NB4 (cell line): ENCODE results near the gene TCEAL4.

Experiments
- DNase-seq: peaks from one replicate; pipeline ENCODE4 v3.0.0; 2010; ENCODE audit warnings: low read depth
- H3K4me3 ChIP-seq: one replicate; pipeline ENCODE4 v1.5.1; 2011; ENCODE audit warnings: mild to moderate bottlenecking, low read depth, low read length, moderate library complexity
- MYC ChIP-seq: IDR thresholded peaks from 2 replicates; pipeline ENCODE4 v1.6.1; 2011; ENCODE audit warnings: low read depth, low read length
- POLR2A ChIP-seq: IDR thresholded peaks from 2 replicates; pipeline ENCODE4 v1.6.1; 2011; ENCODE audit warnings: mild to moderate bottlenecking; ENCODE audit not compliant: insufficient read length; ENCODE audit errors: extremely low read depth
- TF ChIP-seq, protein P1 (sequence below): IDR thresholded peaks from one replicate; pipeline ENCODE4 v1.5.1; 2012; ENCODE audit warnings: low read depth, low read length
- TF ChIP-seq, protein P2 (sequence below): IDR thresholded peaks from 2 replicates; pipeline ENCODE4 v1.6.1; 2011; ENCODE audit warnings: low read depth, low read length

TCEAL4 gene

DNA sequence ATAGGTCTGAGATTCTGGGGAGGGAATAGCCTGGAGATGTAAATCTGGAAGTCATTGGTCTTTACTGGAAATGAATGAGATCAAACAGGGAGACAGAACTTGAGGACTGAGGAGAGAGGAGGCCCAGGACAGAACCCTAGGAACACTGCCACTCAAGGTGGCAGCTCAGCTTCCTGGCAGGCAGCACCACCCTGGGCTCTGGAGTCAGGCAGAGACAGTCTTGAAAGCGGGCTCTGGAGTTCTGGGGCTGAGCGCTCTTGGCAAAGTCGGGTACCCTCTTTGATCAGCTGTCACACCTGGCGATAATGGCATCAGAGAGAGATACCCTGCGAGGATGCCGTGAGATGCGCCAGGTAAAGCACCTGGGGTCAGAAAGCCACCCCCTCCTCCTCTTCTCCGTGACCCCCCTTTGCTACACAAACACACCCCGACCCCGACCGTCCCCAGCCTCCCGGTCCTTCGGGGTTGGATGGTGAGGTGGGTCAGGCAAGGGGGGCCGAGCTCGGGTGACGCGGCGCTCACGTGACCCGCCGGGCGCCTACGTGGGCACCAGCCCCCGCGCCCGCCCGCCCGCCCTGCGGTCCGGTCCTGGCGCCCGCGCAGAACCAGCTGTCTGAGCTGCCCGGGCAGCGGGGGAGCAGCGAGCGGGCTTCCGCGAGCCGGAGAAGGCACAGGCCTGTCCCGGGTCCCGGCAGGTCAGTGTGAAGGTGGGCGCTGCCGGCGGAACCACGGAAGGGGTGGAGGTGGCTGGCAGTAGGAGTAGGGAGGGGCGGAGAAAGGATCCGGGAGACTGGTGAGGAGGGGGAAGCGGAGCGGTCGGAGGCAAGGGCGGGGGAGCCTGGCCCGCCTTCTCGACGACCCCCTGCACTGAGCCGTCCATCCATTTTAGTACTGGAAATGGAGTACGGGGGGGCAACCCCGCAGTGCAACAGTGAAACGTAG is 22.3 kb downstream of the TCEAL4 start, which contains the start of gene TCEAL3:
TCEAL3 (plus strand) TSS at position 600 of the 942 bp plus-strand sequence. CDS start 1,102 bp downstream, outside the sequence.
- DNase-seq, result no peak
- H3K4me3 ChIP-seq, result no peak within 1 kb of the TSS
- TF ChIP-seq POLR2A (no peak), MYC (no peak)
- TF ChIP-seq, protein P1, sequence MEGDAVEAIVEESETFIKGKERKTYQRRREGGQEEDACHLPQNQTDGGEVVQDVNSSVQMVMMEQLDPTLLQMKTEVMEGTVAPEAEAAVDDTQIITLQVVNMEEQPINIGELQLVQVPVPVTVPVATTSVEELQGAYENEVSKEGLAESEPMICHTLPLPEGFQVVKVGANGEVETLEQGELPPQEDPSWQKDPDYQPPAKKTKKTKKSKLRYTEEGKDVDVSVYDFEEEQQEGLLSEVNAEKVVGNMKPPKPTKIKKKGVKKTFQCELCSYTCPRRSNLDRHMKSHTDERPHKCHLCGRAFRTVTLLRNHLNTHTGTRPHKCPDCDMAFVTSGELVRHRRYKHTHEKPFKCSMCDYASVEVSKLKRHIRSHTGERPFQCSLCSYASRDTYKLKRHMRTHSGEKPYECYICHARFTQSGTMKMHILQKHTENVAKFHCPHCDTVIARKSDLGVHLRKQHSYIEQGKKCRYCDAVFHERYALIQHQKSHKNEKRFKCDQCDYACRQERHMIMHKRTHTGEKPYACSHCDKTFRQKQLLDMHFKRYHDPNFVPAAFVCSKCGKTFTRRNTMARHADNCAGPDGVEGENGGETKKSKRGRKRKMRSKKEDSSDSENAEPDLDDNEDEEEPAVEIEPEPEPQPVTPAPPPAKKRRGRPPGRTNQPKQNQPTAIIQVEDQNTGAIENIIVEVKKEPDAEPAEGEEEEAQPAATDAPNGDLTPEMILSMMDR, result no peak
- TF ChIP-seq, protein P2, sequence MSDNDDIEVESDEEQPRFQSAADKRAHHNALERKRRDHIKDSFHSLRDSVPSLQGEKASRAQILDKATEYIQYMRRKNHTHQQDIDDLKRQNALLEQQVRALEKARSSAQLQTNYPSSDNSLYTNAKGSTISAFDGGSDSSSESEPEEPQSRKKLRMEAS, result no peak

DNA sequence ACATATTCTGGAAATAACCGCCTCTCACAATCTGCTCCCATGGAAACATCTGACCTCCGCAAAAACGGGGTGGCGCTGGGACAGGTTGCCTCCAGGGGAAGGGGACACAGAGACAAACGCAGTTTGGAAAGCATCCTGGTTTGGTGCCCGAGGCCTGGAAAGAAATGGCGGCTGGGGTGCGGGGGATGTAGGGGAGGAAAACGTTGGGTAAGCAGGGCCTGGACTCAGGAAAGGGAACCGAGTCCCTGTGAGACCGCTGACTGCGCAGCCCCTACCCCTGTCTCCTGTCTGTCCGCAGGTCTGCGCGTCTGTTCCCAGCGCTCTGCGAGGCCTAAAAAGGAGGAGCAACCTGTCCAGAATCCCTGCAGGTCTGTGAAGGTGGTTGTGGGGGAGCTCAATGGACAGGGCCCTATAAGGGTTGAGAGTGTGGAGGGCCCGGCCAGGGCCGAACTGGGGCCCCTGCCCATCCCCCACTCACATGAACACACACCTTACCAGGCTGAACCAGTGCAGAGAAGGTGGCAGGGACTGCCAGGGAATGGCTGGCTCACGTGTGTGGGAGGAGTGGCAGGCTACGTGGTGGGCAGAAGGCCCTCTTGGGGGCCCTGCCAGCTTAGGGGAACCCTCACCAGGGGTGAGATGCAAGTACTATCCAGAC is 23.1 kb downstream of the TCEAL4 start:
- TF ChIP-seq, protein P2, result no peak
- TF ChIP-seq POLR2A (no peak), MYC (no peak)
- TF ChIP-seq, protein P1, result no peak
- no peak for DNase-seq

DNA sequence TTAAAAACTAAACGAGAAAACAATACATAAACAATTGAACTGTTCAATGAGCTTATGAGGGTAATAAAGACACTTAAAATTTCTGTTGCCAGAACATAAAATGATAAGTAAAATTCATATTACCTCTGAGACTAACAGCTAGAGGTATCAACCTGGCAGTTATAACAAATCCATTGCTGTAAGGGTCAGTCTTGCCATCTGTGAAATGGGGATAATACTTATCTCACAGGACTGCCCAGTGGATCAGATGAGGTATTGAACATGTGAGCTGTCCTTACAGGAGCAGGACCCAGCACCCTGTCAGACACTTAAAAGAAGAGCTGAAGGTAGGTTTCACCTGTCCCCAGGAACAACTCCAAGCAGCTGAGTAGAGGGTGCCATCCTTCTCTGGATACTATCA is 25.0 kb downstream of the TCEAL4 start:
- TF ChIP-seq, protein P1, result no peak
- TF ChIP-seq, protein P2, result no peak
- TF ChIP-seq POLR2A (no peak), MYC (no peak)
- H3K4me3 ChIP-seq, result no peak overlapping the region
- DNase-seq, result no peak

More for the DNA sequence above, 23.1 kb downstream of the TCEAL4 start:
- H3K4me3 ChIP-seq, result no peak overlapping the region

DNA sequence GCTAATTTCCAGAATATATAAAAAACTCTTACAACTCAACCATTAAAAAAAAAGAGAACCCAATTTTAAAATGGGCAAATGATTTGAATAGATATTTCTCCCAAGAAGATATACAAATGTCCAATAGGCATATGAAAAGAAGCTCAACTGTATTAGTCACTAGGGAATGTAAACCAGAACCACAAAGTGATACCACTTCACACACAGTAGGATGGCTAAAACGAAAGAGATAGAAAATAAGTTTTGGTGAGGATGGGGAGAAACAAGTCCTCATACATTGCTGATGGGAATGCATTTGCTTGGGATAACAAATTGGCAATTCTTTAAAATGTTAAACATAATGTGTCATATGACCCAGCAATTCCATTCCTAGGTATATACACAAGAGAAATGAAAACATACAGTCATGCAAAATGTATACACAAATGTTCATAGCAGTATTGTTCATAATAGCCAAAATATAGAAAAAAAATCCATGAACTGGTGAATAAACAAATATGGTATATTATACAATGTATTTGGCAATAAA is 28.1 kb downstream of the TCEAL4 start:
- DNase-seq, result no peak
- no peak overlapping the region for H3K4me3 ChIP-seq
- TF ChIP-seq, protein P2, result no peak
- no peak for TF ChIP-seq POLR2A
- TF ChIP-seq MYC, result no peak
- TF ChIP-seq, protein P1, result no peak

DNA sequence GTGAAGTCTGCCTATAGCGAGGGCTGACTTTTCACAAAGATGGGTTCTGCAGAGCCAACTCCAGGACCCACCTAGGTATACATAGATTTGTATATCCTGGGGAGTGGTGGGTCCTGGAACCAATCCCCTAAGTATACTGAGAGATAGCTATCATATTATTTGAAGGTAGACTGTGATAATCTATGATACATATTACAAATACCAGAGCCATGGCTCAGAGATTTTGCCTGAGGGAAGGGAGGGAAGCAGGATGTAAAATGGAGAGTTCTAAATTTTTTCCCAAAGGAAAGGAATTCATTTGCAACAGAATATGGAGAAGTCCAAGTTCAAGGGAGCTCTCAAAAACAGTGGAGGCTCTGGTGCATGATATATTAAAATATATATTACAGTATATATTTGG is 29.7 kb downstream of the TCEAL4 start:
- TF ChIP-seq, protein P2, result no peak
- TF ChIP-seq MYC (no peak), POLR2A (no peak)
- TF ChIP-seq, protein P1, result no peak
- no peak for DNase-seq

More for the DNA sequence above, 29.7 kb downstream of the TCEAL4 start:
- no peak overlapping the region for H3K4me3 ChIP-seq
